GM12801 (cell line): ENCODE results near the gene NANOS2.

Experiments used
- TF ChIP-seq, protein P1 (sequence below): IDR thresholded peaks from one replicate; pipeline ENCODE4 v1.5.1; 2011; ENCODE audit warnings: control low read depth; ENCODE audit not compliant: insufficient read length; ENCODE audit errors: extremely low read depth

NANOS2 gene

DNA sequence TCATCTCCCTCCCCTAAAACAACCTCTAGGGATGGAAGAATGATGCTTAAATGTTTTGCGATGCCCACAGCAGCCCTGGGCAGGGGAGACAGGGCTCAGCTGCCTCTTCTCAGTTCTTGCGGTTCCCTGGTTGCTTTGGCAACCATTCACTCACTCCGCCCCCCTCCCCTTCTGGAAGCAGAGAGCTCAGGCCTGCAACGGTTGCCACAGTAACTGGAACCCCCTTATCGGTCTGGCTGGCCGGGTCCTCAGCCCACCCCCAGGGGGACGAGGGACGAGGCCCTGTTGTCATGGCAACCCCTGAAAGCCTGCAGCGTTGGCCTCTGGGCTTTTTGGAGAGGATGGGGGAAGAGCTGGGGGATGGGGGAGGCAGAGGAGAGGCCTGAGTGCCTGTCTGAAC lies 39.6 kb upstream of the NANOS2 start:
- TF ChIP-seq, protein P1, sequence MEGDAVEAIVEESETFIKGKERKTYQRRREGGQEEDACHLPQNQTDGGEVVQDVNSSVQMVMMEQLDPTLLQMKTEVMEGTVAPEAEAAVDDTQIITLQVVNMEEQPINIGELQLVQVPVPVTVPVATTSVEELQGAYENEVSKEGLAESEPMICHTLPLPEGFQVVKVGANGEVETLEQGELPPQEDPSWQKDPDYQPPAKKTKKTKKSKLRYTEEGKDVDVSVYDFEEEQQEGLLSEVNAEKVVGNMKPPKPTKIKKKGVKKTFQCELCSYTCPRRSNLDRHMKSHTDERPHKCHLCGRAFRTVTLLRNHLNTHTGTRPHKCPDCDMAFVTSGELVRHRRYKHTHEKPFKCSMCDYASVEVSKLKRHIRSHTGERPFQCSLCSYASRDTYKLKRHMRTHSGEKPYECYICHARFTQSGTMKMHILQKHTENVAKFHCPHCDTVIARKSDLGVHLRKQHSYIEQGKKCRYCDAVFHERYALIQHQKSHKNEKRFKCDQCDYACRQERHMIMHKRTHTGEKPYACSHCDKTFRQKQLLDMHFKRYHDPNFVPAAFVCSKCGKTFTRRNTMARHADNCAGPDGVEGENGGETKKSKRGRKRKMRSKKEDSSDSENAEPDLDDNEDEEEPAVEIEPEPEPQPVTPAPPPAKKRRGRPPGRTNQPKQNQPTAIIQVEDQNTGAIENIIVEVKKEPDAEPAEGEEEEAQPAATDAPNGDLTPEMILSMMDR = no peak

DNA sequence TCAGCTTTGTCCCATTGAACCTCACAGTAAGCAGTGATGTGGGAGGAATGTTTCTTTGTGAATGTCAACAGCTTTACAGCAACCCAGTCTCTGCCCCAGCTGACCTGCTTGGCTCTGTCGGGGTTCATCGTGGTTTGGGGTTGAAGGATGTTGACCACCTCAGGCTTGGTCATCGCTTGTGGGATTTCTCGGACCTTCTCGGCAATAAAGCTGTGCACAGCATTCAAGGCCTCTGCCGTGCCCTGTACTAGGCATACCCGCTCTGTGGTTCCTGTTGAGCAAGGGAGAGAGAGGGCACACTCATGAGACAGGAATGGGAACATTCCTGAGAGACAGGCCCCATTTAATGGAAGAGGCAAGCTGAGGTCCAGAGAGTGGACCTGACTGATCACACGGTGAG lies 39.1 kb upstream of the NANOS2 start:
- TF ChIP-seq, protein P1 = no peak

DNA sequence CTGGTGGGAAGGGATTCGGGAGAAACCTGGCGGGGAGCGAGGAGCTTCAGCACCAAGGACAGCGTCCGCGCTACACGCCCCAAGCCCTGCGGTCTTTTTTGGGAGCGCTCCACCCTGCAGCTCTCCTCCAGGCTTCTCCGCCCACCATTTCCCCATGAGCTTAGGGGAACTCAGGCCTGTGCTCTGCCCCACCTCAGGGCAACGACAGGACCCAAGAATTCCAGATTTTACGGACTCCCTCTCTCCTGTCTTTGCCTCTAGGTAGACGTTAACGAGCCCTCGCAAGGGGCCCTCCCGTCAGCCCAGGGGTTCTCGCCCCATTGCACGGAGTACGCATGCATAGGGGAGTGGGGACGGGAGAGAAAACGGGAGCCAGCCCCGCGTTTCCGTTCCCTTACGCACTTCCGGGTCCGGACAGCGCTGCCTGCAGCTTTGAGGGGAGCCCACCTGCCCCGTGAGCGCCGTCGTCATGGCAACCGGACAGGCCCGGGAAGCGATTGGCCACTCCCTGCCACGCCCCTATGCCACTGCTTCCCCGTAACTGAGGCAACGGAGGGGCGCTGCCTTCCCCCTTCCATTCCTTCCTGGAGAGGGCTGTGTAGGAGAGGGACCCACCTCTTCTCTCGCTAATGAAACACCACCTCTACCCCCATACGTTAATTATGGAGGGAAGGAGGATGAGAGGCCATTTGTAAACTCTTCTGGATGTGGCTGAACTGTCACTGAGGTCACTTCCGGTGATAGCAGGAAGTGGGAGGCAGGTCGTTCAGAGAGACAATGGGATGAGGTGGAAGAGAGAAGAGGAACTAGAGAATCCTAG lies 38.3 kb upstream of the NANOS2 start:
- TF ChIP-seq, protein P1 = no peak

DNA sequence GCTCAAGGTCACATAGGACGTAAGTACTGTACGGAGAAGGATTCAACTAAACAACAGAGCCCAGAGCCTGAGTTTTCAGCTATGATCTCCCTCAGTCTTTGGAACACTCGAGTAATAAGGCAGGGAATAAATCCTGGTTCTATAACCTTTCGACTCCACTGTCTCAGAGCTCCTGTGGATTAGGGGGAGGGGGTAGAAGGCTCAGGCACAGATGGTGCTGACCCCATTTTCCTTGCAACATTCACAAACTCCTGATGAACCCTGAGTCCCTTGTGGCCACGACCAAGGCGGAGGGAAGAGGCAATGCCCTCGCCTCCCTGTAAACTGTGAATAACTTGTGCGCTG lies 37.7 kb upstream of the NANOS2 start:
- TF ChIP-seq, protein P1 = no peak

DNA sequence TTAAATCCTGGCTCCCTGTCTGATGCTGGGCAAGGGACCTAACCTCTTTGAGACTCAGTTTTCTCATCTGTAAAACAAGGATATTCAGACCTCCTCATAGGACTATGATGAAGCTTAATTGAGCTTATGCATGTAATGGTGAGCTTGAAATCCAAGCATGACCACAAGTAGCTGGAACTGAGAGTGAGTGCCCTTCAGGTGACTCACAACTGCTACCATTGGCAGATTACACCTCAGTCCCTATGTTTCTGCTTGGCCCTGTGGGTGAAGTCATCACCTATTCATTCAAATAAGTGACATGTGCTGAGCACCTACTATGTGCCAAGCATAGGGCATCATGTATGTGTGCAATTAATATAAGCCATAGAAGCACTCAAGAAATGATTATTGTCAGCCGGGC lies 33.3 kb upstream of the NANOS2 start:
- TF ChIP-seq, protein P1 = no peak

DNA sequence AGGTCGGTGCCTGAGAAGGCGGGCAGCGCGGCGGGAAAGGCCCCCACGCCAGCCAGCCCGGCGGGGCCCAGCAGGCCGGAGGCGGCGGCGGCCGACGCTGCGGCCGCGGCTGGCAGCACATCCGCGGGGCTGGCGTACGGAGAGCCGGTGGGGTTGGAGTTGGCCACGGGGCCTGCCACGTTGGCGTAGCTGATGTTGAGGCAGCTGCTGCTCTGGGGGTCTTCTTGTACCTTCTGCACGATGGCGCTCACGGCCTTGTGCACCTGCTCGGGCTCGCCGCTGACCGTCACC lies 25.9 kb upstream of the NANOS2 start:
- TF ChIP-seq, protein P1 = no peak

DNA sequence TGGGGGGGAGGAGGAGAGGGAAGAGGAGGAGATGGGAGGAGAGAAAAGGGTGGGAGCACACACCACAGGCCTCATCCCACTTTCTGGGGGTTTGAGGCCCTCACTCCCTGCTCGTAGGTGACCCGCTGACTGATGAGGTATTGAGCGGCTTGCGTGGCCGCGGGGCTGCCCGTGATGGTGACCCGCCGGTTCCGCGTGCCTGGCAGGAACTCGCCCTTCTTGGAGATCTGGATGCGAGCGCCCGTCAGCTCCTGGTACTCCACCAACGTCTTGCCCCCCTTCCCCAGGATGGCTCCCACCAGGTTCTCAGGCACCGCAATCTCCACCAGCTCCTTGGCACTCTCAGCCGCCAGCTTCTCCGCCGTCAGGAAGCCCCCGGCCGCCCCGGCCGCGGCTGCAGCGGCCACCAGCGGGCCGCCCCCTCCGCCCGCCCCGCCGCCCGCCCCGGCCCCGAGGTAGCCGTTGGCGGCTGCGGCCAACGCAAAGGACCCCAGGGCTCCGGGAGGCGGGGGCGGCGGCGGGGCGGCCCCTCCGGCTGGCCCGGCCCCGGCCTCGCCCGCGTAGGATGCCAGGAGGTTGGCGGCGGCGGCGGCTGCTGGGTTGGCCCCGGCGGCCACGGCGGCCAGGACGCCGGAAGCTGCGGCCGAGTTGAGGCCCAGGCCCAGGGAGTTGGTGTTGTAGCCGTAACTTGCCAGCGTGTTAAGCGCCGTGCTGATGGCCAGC lies 25.4 kb upstream of the NANOS2 start:
- TF ChIP-seq, protein P1 = no peak
